Natural killer cell (primary cell): ENCODE data around the gene F2RL3. TPM values are rescaled to one million over a fixed set of nuclear protein-coding genes. Genes with fewer than 3 reads are reported as not detected.

ENCODE experiments used
- ATAC-seq, 3 donors: fragments of 150-1000 bp in 2 of 3; fragments of 200-7000 bp in 1 of 3; cut with Tn5 transposase; 1 replicate in 1 of 3; 2 replicates in 2 of 3; pipeline ENCODE4 v1.10.0; 2021; ENCODE audit warnings: mild to moderate bottlenecking in 2 of 3, moderate library complexity in 2 of 3
- DNase-seq, 2 donors: peaks; one replicate each; pipeline versions ENCODE4 v3.0.0 to v3.0.0-alpha.2; 2013 to 2021; ENCODE audit warnings: mixed read lengths in 1 of 2
- H3K27ac ChIP-seq: one replicate; pipeline ENCODE4 v1.5.1; 2013; ENCODE audit warnings: mild to moderate bottlenecking, low read length
- H3K27me3 ChIP-seq: one replicate; pipeline ENCODE4 v1.6.1; 2013; ENCODE audit warnings: low read length; ENCODE audit not compliant: control insufficient read depth, insufficient read depth
- H3K36me3 ChIP-seq: one replicate; pipeline ENCODE4 v1.6.1; 2013; ENCODE audit warnings: low read length; ENCODE audit not compliant: control insufficient read depth, insufficient read depth
- H3K4me1 ChIP-seq: one replicate; pipeline ENCODE4 v1.6.1; 2013; ENCODE audit warnings: low read length; ENCODE audit not compliant: control insufficient read depth, insufficient read depth
- H3K4me3 ChIP-seq: one replicate; pipeline ENCODE4 v1.5.1; 2013; ENCODE audit warnings: low read length
- H3K9me3 ChIP-seq: one replicate; pipeline ENCODE4 v1.6.1; 2013; ENCODE audit warnings: low read length; ENCODE audit not compliant: control insufficient read depth, insufficient read depth
- H3K27ac Mint-ChIP-seq, 2 donors: one replicate each; pipeline ENCODE4 v1.8.0; 2022; ENCODE audit warnings: mild to moderate bottlenecking in 2 of 2, mixed read lengths in 2 of 2, moderate library complexity in 1 of 2
- H3K27me3 Mint-ChIP-seq, 2 donors: one replicate each; pipeline ENCODE4 v1.8.0; 2022; ENCODE audit warnings: low read depth in 2 of 2, mixed read lengths in 2 of 2
- H3K36me3 Mint-ChIP-seq: one replicate; pipeline ENCODE4 v1.8.0; 2022; ENCODE audit warnings: mixed read lengths
- H3K4me1 Mint-ChIP-seq, 2 donors: one replicate each; pipeline ENCODE4 v1.8.0; 2022; ENCODE audit warnings: mixed read lengths in 2 of 2
- H3K4me3 Mint-ChIP-seq: one replicate; pipeline ENCODE4 v1.8.0; 2022; ENCODE audit warnings: mild to moderate bottlenecking, moderate library complexity, mixed read lengths
- H3K9me3 Mint-ChIP-seq, 2 donors: one replicate each; pipeline ENCODE4 v1.8.0; 2022; ENCODE audit warnings: mixed read lengths in 2 of 2
- CTCF ChIP-seq: fragments of 200-600 bp; IDR thresholded peaks from one replicate; pipeline ENCODE4 v1.8.0; 2022; ENCODE audit warnings: antibody characterized with exemption
- WGBS: methylation state at CpG from one replicate; pipeline ENCODE4 v1.1.7; 2013; ENCODE audit warnings: missing lambda C conversion rate; ENCODE audit not compliant: insufficient coverage; 5-methylcytosine and 5-hydroxymethylcytosine counted together
- intact Hi-C: fragments of 100-400 bp; cut with micrococcal nuclease; formaldehyde crosslinking; loops from one replicate; pipeline ENCODE4 v1.14.2; 2022
- total RNA-seq, 4 donors: library from RNA; stranded (reverse); fragments of 120-200 nt in 1 of 4; gene quantifications; one replicate each; pipeline versions ENCODE4 v1.2.3 to v1.2.4, GENCODE V29; 2013 to 2022

The F2RL3 gene
- total RNA-seq, 3 donors from 2014 or later (not counting 1 experiment from before 2014, with no cell fraction given) = 0.24 to 0.39 (median 0.28) TPM

GRCh38 chr19:16887353-16888265 is 1.2 kb upstream of the F2RL3 start:
- H3K4me3 Mint-ChIP-seq = peak overlapping the region; percentile 42
- H3K27me3 Mint-ChIP-seq = no peaks in the 10 kb centered on the region
- DNase-seq (no peak), ATAC-seq (no peak)
- no peaks in the 10 kb centered on the region for H3K27me3 ChIP-seq
- H3K9me3 Mint-ChIP-seq = peaks cover 3 to 4% of the 10 kb centered on the region in 2 donors
- peaks cover 11% of the 10 kb centered on the region for H3K9me3 ChIP-seq
- no peaks in the 10 kb centered on the region for H3K36me3 ChIP-seq
- no peak for TF ChIP-seq CTCF
- no peak overlapping the region for H3K27ac Mint-ChIP-seq
- intact Hi-C loops = no loop called here
- peaks cover 32% of the 10 kb centered on the region for H3K4me1 ChIP-seq
- H3K4me3 ChIP-seq = no peak overlapping the region
- no peak overlapping the region for H3K27ac ChIP-seq
- peaks cover 12 to 29% of the 10 kb centered on the region in 2 donors for H3K4me1 Mint-ChIP-seq
- 58% methylated on average over 17 of the region's 17 CpGs for WGBS
- H3K36me3 Mint-ChIP-seq = peaks cover 6% of the 10 kb centered on the region

GRCh38 chr19:16889366-16889882 is 625 bp downstream of the F2RL3 start:
- WGBS = 84% methylated on average over 22 of the region's 22 CpGs
- Mint-ChIP-seq H3K27me3 (no peaks in the 10 kb centered on the region), H3K9me3 (no peaks in the 10 kb centered on the region), H3K36me3 (no peaks in the 10 kb centered on the region), H3K4me1 (peaks cover 24 to 42% of the 10 kb centered on the region in 2 donors), H3K27ac (peak overlapping the region in 1 of 2 donors; percentile 74), H3K4me3 (peak overlapping the region; percentile 76)
- ATAC-seq = no peak
- no peaks in the 10 kb centered on the region for H3K36me3 ChIP-seq
- H3K4me1 ChIP-seq = peaks cover 47% of the 10 kb centered on the region
- H3K9me3 ChIP-seq = no peaks in the 10 kb centered on the region
- no peak overlapping the region for H3K4me3 ChIP-seq
- no peaks in the 10 kb centered on the region for H3K27me3 ChIP-seq
- DNase-seq = no peak
- intact Hi-C loops = no loop called here
- no peak for TF ChIP-seq CTCF
- no peak overlapping the region for H3K27ac ChIP-seq

GRCh38 chr19:16889883-16890460 is 1.2 kb downstream of the F2RL3 start:
- Mint-ChIP-seq H3K4me3 (no peak overlapping the region), H3K4me1 (peaks cover 24 to 42% of the 10 kb centered on the region in 2 donors), H3K27me3 (no peaks in the 10 kb centered on the region), H3K36me3 (no peaks in the 10 kb centered on the region), H3K27ac (no peak overlapping the region), H3K9me3 (no peaks in the 10 kb centered on the region)
- Histone ChIP-seq H3K36me3 (no peaks in the 10 kb centered on the region), H3K9me3 (no peaks in the 10 kb centered on the region), H3K27ac (no peak overlapping the region), H3K4me1 (peaks cover 49% of the 10 kb centered on the region), H3K27me3 (no peaks in the 10 kb centered on the region), H3K4me3 (no peak overlapping the region)
- 98% methylated on average over 48 of the region's 48 CpGs for WGBS
- no peak for DNase-seq
- intact Hi-C loops = no loop called here
- TF ChIP-seq CTCF = no peak
- no peak for ATAC-seq
